Measurements from ENCODE around the gene NDUFS2.

DNA sequence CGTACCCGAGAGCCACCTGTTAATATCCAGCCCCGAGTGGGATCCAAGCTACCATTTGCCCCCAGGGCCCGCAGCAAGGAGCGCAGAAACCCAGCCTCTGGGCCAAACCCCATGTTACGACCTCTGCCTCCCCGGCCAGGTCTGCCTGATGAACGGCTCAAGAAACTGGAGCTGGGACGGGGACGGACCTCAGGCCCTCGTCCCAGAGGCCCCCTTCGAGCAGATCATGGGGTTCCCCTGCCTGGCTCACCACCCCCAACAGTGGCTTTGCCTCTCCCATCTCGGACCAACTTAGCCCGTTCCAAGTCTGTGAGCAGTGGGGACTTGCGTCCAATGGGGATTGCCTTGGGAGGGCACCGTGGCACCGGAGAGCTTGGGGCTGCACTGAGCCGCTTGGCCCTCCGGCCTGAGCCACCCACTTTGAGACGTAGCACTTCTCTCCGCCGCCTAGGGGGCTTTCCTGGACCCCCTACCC lies 41.5 kb upstream of the NDUFS2 start:
- TF ChIP-seq, protein P1, sequence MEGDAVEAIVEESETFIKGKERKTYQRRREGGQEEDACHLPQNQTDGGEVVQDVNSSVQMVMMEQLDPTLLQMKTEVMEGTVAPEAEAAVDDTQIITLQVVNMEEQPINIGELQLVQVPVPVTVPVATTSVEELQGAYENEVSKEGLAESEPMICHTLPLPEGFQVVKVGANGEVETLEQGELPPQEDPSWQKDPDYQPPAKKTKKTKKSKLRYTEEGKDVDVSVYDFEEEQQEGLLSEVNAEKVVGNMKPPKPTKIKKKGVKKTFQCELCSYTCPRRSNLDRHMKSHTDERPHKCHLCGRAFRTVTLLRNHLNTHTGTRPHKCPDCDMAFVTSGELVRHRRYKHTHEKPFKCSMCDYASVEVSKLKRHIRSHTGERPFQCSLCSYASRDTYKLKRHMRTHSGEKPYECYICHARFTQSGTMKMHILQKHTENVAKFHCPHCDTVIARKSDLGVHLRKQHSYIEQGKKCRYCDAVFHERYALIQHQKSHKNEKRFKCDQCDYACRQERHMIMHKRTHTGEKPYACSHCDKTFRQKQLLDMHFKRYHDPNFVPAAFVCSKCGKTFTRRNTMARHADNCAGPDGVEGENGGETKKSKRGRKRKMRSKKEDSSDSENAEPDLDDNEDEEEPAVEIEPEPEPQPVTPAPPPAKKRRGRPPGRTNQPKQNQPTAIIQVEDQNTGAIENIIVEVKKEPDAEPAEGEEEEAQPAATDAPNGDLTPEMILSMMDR (IDR thresholded peaks at IDR 0.05): no peak
- TF ChIP-seq POLR2AphosphoS5 (IDR thresholded peaks at IDR 0.05) (no peak), POLR2A (IDR thresholded peaks at IDR 0.05) (no peak), EP300 (IDR thresholded peaks at IDR 0.05) (no peak)

All from stomach (tissue), 4 donors.